ENCODE results near the gene HECTD1. TPM values are rescaled to one million over a fixed set of nuclear protein-coding genes. Genes with fewer than 3 reads are reported as not detected.

Gene HECTD1
- total RNA-seq, 1 donor, result 246 TPM

DNA sequence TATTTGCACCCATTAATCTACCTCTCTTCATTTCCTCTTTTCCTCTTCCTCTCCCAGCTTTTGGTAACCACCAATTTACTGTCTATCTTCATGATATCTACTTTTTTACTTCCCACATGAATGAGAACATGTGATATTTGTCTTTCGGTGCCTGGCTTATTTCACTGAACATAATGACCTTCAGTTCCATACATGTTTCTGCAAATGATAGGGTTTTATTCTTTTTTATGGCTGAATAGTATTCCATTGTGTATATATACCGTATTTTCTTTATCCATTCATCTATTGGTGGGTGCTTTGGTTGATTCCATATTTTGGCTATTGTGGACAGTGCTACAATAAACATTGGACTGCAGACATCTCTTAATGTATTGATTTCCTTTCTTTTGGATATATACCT is 132.4 kb downstream of the HECTD1 start:
- H3K4me2 ChIP-seq (ENCODE audit: insufficient read depth, low read length), result no peak overlapping the region
- no peaks in the 10 kb centered on the region for H4K20me1 ChIP-seq (ENCODE audit: insufficient read depth, low read length)
- H2AFZ ChIP-seq (ENCODE audit: low read length), result no peak overlapping the region
- DNase-seq (ENCODE audit: insufficient read length, low spot score, missing footprints), result no peak
- no peak overlapping the region for H3K4me3 ChIP-seq (ENCODE audit: insufficient read depth, low read length)
- no peaks in the 10 kb centered on the region for H3K9me3 ChIP-seq (ENCODE audit: low read depth, low read length)
- H3K4me1 ChIP-seq (ENCODE audit: insufficient read depth, low read length), result no peaks in the 10 kb centered on the region
- no peaks in the 10 kb centered on the region for H3K36me3 ChIP-seq (ENCODE audit: insufficient read depth, low read length)
- no peaks in the 10 kb centered on the region for H3K27me3 ChIP-seq (ENCODE audit: insufficient read depth, low read length)
- TF ChIP-seq CTCF (IDR thresholded peaks at IDR 0.05; ENCODE audit: extremely low read depth, low read depth, low read length), result no peak
- no peak overlapping the region for H3K27ac ChIP-seq (ENCODE audit: low read depth, low read length)
- H3K79me2 ChIP-seq (ENCODE audit: insufficient read depth, low read length), result no peaks in the 10 kb centered on the region

GRCh38 chr14:31071151-31071550 is 136.4 kb downstream of the HECTD1 start:
- TF ChIP-seq CTCF (IDR thresholded peaks at IDR 0.05; ENCODE audit: extremely low read depth, low read depth, low read length), result no peak
- Histone ChIP-seq H3K27ac (ENCODE audit: low read depth, low read length) (no peak overlapping the region), H2AFZ (ENCODE audit: low read length) (no peak overlapping the region), H4K20me1 (ENCODE audit: insufficient read depth, low read length) (no peaks in the 10 kb centered on the region), H3K4me1 (ENCODE audit: insufficient read depth, low read length) (no peaks in the 10 kb centered on the region), H3K4me3 (ENCODE audit: insufficient read depth, low read length) (no peak overlapping the region), H3K9me3 (ENCODE audit: low read depth, low read length) (no peaks in the 10 kb centered on the region), H3K36me3 (ENCODE audit: insufficient read depth, low read length) (no peaks in the 10 kb centered on the region), H3K79me2 (ENCODE audit: insufficient read depth, low read length) (no peaks in the 10 kb centered on the region), H3K27me3 (ENCODE audit: insufficient read depth, low read length) (no peaks in the 10 kb centered on the region), H3K4me2 (ENCODE audit: insufficient read depth, low read length) (no peak overlapping the region)
- no peak for DNase-seq (ENCODE audit: insufficient read length, low spot score, missing footprints)

DNA sequence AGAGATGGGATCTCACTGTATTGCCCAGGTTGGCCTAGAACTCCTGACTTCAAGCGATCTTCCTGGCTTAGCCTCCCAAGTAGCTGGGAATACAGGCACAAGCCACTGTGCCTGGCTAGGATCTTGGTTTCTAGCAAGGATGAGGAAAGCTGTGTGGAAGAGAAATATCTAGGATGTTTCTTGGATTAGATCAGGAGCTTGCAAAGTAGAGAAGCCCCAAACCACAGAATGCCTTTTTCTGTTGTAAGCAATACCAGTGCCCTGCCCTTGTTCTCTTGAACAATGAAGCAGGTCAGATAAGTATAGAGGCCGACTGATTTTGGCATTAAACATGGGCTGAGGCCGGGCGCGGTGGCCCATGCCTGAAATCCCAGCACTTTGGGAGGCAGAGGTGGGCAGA is 137.2 kb downstream of the HECTD1 start:
- no peak for TF ChIP-seq CTCF (IDR thresholded peaks at IDR 0.05; ENCODE audit: extremely low read depth, low read depth, low read length)
- H3K79me2 ChIP-seq (ENCODE audit: insufficient read depth, low read length), result no peaks in the 10 kb centered on the region
- H4K20me1 ChIP-seq (ENCODE audit: insufficient read depth, low read length), result no peaks in the 10 kb centered on the region
- peak; percentile 85 for DNase-seq (ENCODE audit: insufficient read length, low spot score, missing footprints)
- no peaks in the 10 kb centered on the region for H3K36me3 ChIP-seq (ENCODE audit: insufficient read depth, low read length)
- H3K4me1 ChIP-seq (ENCODE audit: insufficient read depth, low read length), result no peaks in the 10 kb centered on the region
- no peaks in the 10 kb centered on the region for H3K9me3 ChIP-seq (ENCODE audit: low read depth, low read length)
- no peaks in the 10 kb centered on the region for H3K27me3 ChIP-seq (ENCODE audit: insufficient read depth, low read length)
- no peak overlapping the region for H3K4me3 ChIP-seq (ENCODE audit: insufficient read depth, low read length)
- H3K27ac ChIP-seq (ENCODE audit: low read depth, low read length), result peak overlapping the region; percentile 2
- no peak overlapping the region for H3K4me2 ChIP-seq (ENCODE audit: insufficient read depth, low read length)
- no peak overlapping the region for H2AFZ ChIP-seq (ENCODE audit: low read length)

GRCh38 chr14:31069343-31069742 is 138.2 kb downstream of the HECTD1 start:
- Histone ChIP-seq H3K36me3 (ENCODE audit: insufficient read depth, low read length) (no peaks in the 10 kb centered on the region), H3K4me3 (ENCODE audit: insufficient read depth, low read length) (no peak overlapping the region), H2AFZ (ENCODE audit: low read length) (no peak overlapping the region), H3K4me1 (ENCODE audit: insufficient read depth, low read length) (no peaks in the 10 kb centered on the region), H3K9me3 (ENCODE audit: low read depth, low read length) (no peaks in the 10 kb centered on the region), H3K27ac (ENCODE audit: low read depth, low read length) (no peak overlapping the region), H3K27me3 (ENCODE audit: insufficient read depth, low read length) (no peaks in the 10 kb centered on the region), H3K79me2 (ENCODE audit: insufficient read depth, low read length) (no peaks in the 10 kb centered on the region), H4K20me1 (ENCODE audit: insufficient read depth, low read length) (no peaks in the 10 kb centered on the region), H3K4me2 (ENCODE audit: insufficient read depth, low read length) (no peak overlapping the region)
- TF ChIP-seq CTCF (IDR thresholded peaks at IDR 0.05; ENCODE audit: extremely low read depth, low read depth, low read length), result no peak
- no peak for DNase-seq (ENCODE audit: insufficient read length, low spot score, missing footprints)

Measured in osteoblast (primary cell).